Ovary (tissue), 9 donors: ENCODE results near the gene HOXA2. TPM values are rescaled to one million over a fixed set of nuclear protein-coding genes. Genes with fewer than 3 reads are reported as not detected.

Experiments used
- DNase-seq, 5 donors: peaks; one replicate each; pipeline ENCODE4 v3.0.0-alpha.2; 2019 to 2020
- H3K27ac ChIP-seq, 2 donors: fragments of 200-600 bp; one replicate each; pipeline versions ENCODE4 v1.5.1 to v1.8.0; 2019 to 2022
- H3K27me3 ChIP-seq: fragments of 200-600 bp; one replicate; pipeline ENCODE4 v1.8.0; 2022
- H3K36me3 ChIP-seq: fragments of 200-600 bp; sonication (generic); one replicate; pipeline ENCODE4 v1.5.1; 2019
- H3K4me1 ChIP-seq: one replicate; pipeline ENCODE4 v1.8.1; 2013; ENCODE audit warnings: mild to moderate bottlenecking, moderate library complexity; ENCODE audit not compliant: insufficient read depth
- H3K4me3 ChIP-seq: fragments of 200-600 bp; sonication (generic); one replicate; pipeline ENCODE4 v1.5.1; 2017
- H3K9me3 ChIP-seq, 2 donors: fragments of 200-600 bp in 1 of 2; sonication (generic) in 1 of 2; one replicate each; pipeline versions ENCODE4 v1.5.1 to v1.8.1; 2013 to 2019; ENCODE audit warnings: mild to moderate bottlenecking in 1 of 2, moderate library complexity in 1 of 2
- EP300 ChIP-seq: sonication (generic); formaldehyde crosslinking; IDR thresholded peaks from one replicate; pipeline ENCODE4 v1.6.1; 2017; ENCODE audit warnings: antibody characterized with exemption
- POLR2A ChIP-seq: fragments of 450-650 bp; IDR thresholded peaks from one replicate; pipeline ENCODE4 v1.6.1; 2017; ENCODE audit warnings: antibody characterized with exemption, mild to moderate bottlenecking, moderate library complexity
- WGBS, 3 donors: extraction: QIAGEN DNeasy Blood & Tissue Kit in 1 of 3; methylation state at CpG; one replicate each; pipeline versions ENCODE4 v1.1.5 to v1.1.7; 2013 to 2017; 5-methylcytosine and 5-hydroxymethylcytosine counted together
- intact Hi-C, 4 donors: fragments of 100-400 bp; cut with DNase I; formaldehyde crosslinking; loops; one replicate each; pipeline versions ENCODE4 v1.11.0 to v1.15.1; 2022 to 2023
- polyA plus RNA-seq, 2 donors: library from polyadenylated mRNA; stranded (reverse); fragments of 200-250 nt in 1 of 2; fragments of 350-450 nt in 1 of 2; fragmentation: Illumina TruSeq in 1 of 2; extraction: RNeasy Lipid Tissue Mini Kit (QIAGEN cat#74804) in 1 of 2; gene quantifications; one replicate each; pipeline ENCODE4 v1.2.3, GENCODE V29; 2013 to 2014
- total RNA-seq, 7 donors: library from RNA; depleted of rRNA in 2 of 7; stranded (reverse); fragments of >200 nt in 2 of 7; fragmentation: NEBNext Ultra II Directional in 3 of 7; extraction: Animal tissue kit (Norgen Biotek cat#: 25700) in 3 of 7; gene quantifications; one replicate each; pipeline versions ENCODE4 v1.1.0 to v1.2.4, GENCODE V29; 2016 to 2023
- TF ChIP-seq, protein P1 (sequence below), 3 donors: fragments of 450-650 bp in 2 of 3; fragments of 200-600 bp in 1 of 3; IDR thresholded peaks; one replicate each; pipeline versions ENCODE4 v1.5.1 to v1.8.0; 2016 to 2022; ENCODE audit warnings: antibody characterized with exemption in 3 of 3, mild to moderate bottlenecking in 1 of 3
- donor health status: DM: no; HTN: no; CAD: no; lungs with moderate emphysema.
- donor health status: DM: no; HTN: no; CAD: no.
- donor health status: Bipolar disorder and iron deficiency.
- donor health status: DM: yes; HTN: yes; CAD: no.
- donor health status: DM: no; HTN: no; CAD: no.
- donor health status: DM: yes; HTN: yes; CAD: no.

Gene HOXA2
- total and polyA plus RNA-seq, 9 donors: 0.36 to 9.0 (median 1.1) TPM; not detected in 2

DNA sequence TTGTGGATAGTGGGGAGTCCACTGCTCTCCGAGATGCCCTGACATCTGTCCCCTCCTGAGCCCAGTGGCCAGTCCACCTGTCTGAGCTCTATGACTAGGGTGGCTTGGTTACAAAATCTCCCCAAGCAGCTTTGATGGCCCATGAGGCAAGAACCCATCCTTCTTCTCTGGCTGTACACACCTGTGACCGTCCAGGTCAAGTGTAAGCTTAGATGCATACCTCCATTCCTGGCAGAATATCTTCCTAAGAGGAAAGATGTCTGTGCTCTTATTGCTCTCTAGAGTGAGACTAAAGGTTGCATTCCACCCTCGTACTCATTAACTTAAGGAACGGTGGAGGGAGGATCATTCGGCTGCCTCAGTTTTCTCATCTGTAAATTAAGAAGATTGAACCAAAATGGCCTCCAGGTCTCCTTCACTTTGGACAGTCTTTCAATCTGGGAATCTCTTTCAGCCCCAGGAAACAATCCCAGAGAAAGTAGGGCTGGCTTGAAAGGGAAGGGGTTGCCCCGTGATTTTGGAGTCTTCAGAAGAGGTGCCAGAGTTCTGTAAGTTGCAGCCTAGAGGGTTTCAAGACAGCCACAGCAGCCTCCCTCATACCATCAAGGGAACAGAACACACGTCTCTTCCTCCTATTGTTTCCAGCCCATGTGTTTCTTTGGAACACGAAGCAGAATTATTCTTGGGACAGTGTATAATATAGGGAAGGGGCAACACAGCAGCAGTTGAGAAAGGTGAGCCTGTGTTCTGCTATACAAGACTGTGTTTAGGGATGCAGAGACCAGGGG is 22.6 kb upstream of the HOXA2 start:
- no peak overlapping the region for H3K4me3 ChIP-seq
- H3K36me3 ChIP-seq: no peaks in the 10 kb centered on the region
- H3K4me1 ChIP-seq: peaks cover 3% of the 10 kb centered on the region
- intact Hi-C loops: no loop called here
- DNase-seq: no peak
- H3K27ac ChIP-seq: no peak overlapping the region
- TF ChIP-seq POLR2A: no peak
- 62 to 75% (median 63%) methylated on average over 8 of the region's 8 CpGs for WGBS, 3 donors
- H3K9me3 ChIP-seq: peaks cover 0 to 5% of the 10 kb centered on the region in 2 donors
- no peaks in the 10 kb centered on the region for H3K27me3 ChIP-seq

DNA sequence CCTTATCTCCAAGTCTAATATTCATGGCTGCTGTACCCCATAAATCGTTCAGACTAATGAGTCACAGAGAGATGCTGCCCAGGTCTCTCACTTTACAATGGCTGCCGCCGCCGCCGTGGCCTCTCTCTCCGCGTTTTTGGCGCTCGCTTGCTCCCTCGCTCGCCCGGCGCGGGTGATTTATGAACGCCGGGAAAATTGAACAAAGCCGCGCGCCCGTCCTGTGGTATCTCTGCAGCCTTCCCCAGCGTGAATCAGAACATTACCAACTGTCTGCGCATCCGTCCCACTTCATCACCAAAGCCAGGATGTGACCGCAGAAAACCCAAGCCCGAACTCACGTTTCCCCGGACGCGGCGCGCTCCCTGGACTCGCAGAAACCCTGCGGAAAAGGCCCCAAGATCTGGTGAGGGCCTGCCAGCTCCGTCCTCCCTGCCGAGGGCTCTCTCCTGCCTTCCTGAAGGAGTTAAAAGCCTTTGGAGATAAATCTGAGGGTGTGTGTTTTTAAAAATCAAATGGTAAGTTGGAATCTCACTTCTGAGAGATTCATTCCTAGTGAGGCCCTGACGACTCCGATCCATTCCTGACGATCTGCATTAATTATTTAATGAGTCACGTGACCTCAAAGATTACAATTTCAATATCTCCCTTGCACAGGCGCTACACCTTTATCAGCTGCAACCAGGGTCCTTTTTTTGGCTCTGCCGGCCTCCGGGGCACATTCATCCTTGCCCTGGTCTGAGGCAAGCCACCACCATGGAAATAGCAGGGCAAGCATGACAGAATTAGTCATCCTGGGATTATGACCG is 21.8 kb upstream of the HOXA2 start:
- TF ChIP-seq, protein P1, sequence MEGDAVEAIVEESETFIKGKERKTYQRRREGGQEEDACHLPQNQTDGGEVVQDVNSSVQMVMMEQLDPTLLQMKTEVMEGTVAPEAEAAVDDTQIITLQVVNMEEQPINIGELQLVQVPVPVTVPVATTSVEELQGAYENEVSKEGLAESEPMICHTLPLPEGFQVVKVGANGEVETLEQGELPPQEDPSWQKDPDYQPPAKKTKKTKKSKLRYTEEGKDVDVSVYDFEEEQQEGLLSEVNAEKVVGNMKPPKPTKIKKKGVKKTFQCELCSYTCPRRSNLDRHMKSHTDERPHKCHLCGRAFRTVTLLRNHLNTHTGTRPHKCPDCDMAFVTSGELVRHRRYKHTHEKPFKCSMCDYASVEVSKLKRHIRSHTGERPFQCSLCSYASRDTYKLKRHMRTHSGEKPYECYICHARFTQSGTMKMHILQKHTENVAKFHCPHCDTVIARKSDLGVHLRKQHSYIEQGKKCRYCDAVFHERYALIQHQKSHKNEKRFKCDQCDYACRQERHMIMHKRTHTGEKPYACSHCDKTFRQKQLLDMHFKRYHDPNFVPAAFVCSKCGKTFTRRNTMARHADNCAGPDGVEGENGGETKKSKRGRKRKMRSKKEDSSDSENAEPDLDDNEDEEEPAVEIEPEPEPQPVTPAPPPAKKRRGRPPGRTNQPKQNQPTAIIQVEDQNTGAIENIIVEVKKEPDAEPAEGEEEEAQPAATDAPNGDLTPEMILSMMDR (IDR thresholded peaks at IDR 0.05): no peak
- no peak for TF ChIP-seq EP300
- TF ChIP-seq POLR2A: no peak
- Histone ChIP-seq H3K36me3 (no peaks in the 10 kb centered on the region), H3K27ac (no peak overlapping the region), H3K4me1 (no peaks in the 10 kb centered on the region), H3K27me3 (no peaks in the 10 kb centered on the region), H3K9me3 (peaks cover 0 to 5% of the 10 kb centered on the region in 2 donors), H3K4me3 (no peak overlapping the region)
- intact Hi-C loops: no loop called here
- peak in 1 of 5 donors; percentile 45 for DNase-seq
- 26 to 53% (median 34%) methylated on average over 43 of the region's 43 CpGs for WGBS, 3 donors

- no peak for DNase-seq
- no peak for TF ChIP-seq POLR2A
- TF ChIP-seq, protein P1 (IDR thresholded peaks at IDR 0.05): no peak
- TF ChIP-seq EP300: no peak
- Histone ChIP-seq H3K36me3 (no peaks in the 10 kb centered on the region), H3K4me3 (no peak overlapping the region), H3K27ac (no peak overlapping the region), H3K9me3 (no peaks in the 10 kb centered on the region), H3K27me3 (no peaks in the 10 kb centered on the region), H3K4me1 (no peaks in the 10 kb centered on the region)
- intact Hi-C loops: no loop called here
- WGBS, 3 donors: 34 to 58% (median 45%) methylated on average over 26 of the region's 26 CpGs
Observed at GRCh38 chr7:27123477-27124053, 21.1 kb upstream of the HOXA2 start.

- 40 to 67% (median 45%) methylated on average over 14 of the region's 14 CpGs for WGBS, 3 donors
- Histone ChIP-seq H3K4me1 (no peaks in the 10 kb centered on the region), H3K27ac (no peak overlapping the region), H3K27me3 (no peaks in the 10 kb centered on the region), H3K9me3 (no peaks in the 10 kb centered on the region), H3K4me3 (no peak overlapping the region), H3K36me3 (no peaks in the 10 kb centered on the region)
- intact Hi-C loops: no loop called here
- no peak for DNase-seq
- no peak for TF ChIP-seq POLR2A
- TF ChIP-seq, protein P1 (IDR thresholded peaks at IDR 0.05): no peak
- TF ChIP-seq EP300: no peak
Observed at GRCh38 chr7:27123007-27123476, 20.6 kb upstream of the HOXA2 start.
